ENCODE data around the gene AACS.

AACS gene

DNA sequence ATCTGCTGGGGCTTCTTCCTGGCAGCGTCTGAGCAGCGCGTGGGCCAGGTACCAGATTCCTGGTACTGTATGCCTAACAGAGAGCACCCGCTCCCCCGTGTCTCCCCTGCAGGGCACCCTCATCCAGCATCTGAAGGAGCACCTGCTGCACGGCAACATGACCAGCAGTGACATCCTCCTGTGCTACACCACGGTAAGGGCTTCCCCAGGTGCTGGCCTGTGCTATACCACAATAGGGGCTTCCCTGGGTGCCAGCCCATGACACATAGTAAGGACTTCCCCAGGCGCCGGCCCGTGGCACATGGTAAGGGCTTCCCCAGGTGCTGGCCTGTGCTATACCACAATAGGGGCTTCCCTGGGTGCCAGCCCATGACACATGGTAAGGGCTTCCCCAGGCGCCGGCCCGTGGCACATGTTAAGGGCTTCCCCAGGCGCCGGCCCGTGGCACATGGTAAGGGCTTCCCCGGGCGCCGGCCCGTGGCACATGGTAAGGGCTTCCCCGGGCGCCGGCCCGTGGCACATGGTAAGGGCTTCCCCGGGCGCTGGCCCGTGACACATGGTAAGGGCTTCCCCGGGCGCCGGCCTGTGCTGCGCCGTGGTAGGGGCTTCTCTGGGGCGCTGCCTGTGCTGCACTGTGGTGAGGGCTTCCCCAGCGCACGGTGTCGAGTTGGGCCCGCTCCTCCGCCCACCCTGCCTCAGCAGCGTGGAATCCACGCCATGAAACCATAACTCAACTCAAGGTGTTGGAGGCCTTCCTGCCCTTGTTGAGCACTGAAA lies 49.3 kb downstream of the AACS start:
- TF ChIP-seq HDGF (IDR thresholded peaks at IDR 0.05; ENCODE audit: borderline replicate concordance): no peak
- no peak for TF ChIP-seq BHLHE40 (IDR thresholded peaks at IDR 0.05; ENCODE audit: borderline replicate concordance)
- no peak for TF ChIP-seq ZNF384 (IDR thresholded peaks at IDR 0.05)
- TF ChIP-seq SUZ12 (IDR thresholded peaks at IDR 0.05): no peak
- no peak for TF ChIP-seq TARDBP (IDR thresholded peaks at IDR 0.05)
- TF ChIP-seq FOXA1 (IDR thresholded peaks at IDR 0.05): no peak
- TF ChIP-seq L3MBTL2 (conservative IDR thresholded peaks at IDR 0.05): no peak
- TF ChIP-seq ELF4 (IDR thresholded peaks at IDR 0.05): no peak
- TF ChIP-seq NFRKB (IDR thresholded peaks at IDR 0.05): no peak
- POLR2A ChIA-PET: no interaction called here
- CTCF ChIA-PET: no interaction called here
- DNase-seq (ENCODE audit: extremely low spot score): no peak

DNA sequence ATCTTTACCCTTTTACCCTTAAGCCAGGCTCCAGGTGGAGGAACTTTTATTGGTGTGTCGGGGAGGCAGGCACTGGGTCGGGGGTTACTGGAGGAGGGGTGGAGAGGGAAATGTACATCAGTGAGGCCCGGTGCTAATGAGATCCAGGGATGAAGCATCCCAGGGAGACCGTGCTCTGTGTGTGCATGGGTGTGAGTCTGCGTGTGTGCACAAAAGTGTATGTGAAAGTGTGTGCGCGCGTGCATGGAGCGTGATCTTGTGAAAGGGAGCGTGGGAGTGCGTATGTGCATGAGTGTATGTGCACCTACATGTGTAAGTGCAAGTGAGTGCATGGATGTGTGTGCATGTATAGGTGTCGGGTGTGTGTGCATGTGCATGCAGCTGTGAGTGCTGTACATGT lies 55.3 kb downstream of the AACS start:
- no peak for DNase-seq (ENCODE audit: extremely low spot score)
- CTCF ChIA-PET: no interaction called here
- TF ChIP-seq TARDBP (IDR thresholded peaks at IDR 0.05) (no peak), FOXK2 (IDR thresholded peaks at IDR 0.05) (no peak), CTBP1 (IDR thresholded peaks at IDR 0.05; ENCODE audit: borderline replicate concordance) (no peak), SP1 (IDR thresholded peaks at IDR 0.05) (no peak), ZNF384 (IDR thresholded peaks at IDR 0.05) (no peak), BHLHE40 (IDR thresholded peaks at IDR 0.05; ENCODE audit: borderline replicate concordance) (no peak), SUZ12 (IDR thresholded peaks at IDR 0.05) (no peak), NFRKB (IDR thresholded peaks at IDR 0.05) (no peak), L3MBTL2 (conservative IDR thresholded peaks at IDR 0.05) (no peak), LEF1 (IDR thresholded peaks at IDR 0.05; ENCODE audit: borderline replicate concordance) (no peak), HDGF (IDR thresholded peaks at IDR 0.05; ENCODE audit: borderline replicate concordance) (no peak), FOXA1 (IDR thresholded peaks at IDR 0.05) (no peak)
- TF ChIP-seq, protein P1, sequence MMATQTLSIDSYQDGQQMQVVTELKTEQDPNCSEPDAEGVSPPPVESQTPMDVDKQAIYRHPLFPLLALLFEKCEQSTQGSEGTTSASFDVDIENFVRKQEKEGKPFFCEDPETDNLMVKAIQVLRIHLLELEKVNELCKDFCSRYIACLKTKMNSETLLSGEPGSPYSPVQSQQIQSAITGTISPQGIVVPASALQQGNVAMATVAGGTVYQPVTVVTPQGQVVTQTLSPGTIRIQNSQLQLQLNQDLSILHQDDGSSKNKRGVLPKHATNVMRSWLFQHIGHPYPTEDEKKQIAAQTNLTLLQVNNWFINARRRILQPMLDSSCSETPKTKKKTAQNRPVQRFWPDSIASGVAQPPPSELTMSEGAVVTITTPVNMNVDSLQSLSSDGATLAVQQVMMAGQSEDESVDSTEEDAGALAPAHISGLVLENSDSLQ (IDR thresholded peaks at IDR 0.05): no peak
- POLR2A ChIA-PET: no interaction called here

- ChIA-PET CTCF (no interaction called here), POLR2A (no interaction called here)
- DNase-seq (ENCODE audit: extremely low spot score): no peak
- TF ChIP-seq HDGF (IDR thresholded peaks at IDR 0.05; ENCODE audit: borderline replicate concordance) (no peak), ARNT (IDR thresholded peaks at IDR 0.05) (no peak), NFRKB (IDR thresholded peaks at IDR 0.05) (no peak), CTBP1 (IDR thresholded peaks at IDR 0.05; ENCODE audit: borderline replicate concordance) (no peak), LEF1 (IDR thresholded peaks at IDR 0.05; ENCODE audit: borderline replicate concordance) (no peak), ELF4 (IDR thresholded peaks at IDR 0.05) (no peak), ZNF384 (IDR thresholded peaks at IDR 0.05) (no peak), TARDBP (IDR thresholded peaks at IDR 0.05) (no peak), L3MBTL2 (conservative IDR thresholded peaks at IDR 0.05) (no peak), FOXK2 (IDR thresholded peaks at IDR 0.05) (no peak), SP1 (IDR thresholded peaks at IDR 0.05) (no peak)
Observed at GRCh38 chr12:125121106-125121505, 55.9 kb downstream of the AACS start.

- TF ChIP-seq L3MBTL2 (conservative IDR thresholded peaks at IDR 0.05) (no peak), NFRKB (IDR thresholded peaks at IDR 0.05) (no peak), LEF1 (IDR thresholded peaks at IDR 0.05; ENCODE audit: borderline replicate concordance) (no peak), BHLHE40 (IDR thresholded peaks at IDR 0.05; ENCODE audit: borderline replicate concordance) (no peak), HDGF (IDR thresholded peaks at IDR 0.05; ENCODE audit: borderline replicate concordance) (no peak), FOXK2 (IDR thresholded peaks at IDR 0.05) (no peak), SUZ12 (IDR thresholded peaks at IDR 0.05) (no peak), TARDBP (IDR thresholded peaks at IDR 0.05) (no peak), ELF4 (IDR thresholded peaks at IDR 0.05) (no peak), CTBP1 (IDR thresholded peaks at IDR 0.05; ENCODE audit: borderline replicate concordance) (no peak), FOXA1 (IDR thresholded peaks at IDR 0.05) (no peak), ARNT (IDR thresholded peaks at IDR 0.05) (no peak), SP1 (IDR thresholded peaks at IDR 0.05) (no peak)
- ChIA-PET CTCF (no interaction called here), POLR2A (no interaction called here)
- no peak for DNase-seq (ENCODE audit: extremely low spot score)
Observed at GRCh38 chr12:125122668-125123067, 57.4 kb downstream of the AACS start.

GRCh38 chr12:125124320-125124966 lies 59.2 kb downstream of the AACS start:
- TF ChIP-seq TARDBP (IDR thresholded peaks at IDR 0.05) (no peak), CTBP1 (IDR thresholded peaks at IDR 0.05; ENCODE audit: borderline replicate concordance) (no peak), FOXA1 (IDR thresholded peaks at IDR 0.05) (no peak), FOXK2 (IDR thresholded peaks at IDR 0.05) (no peak), ELF4 (IDR thresholded peaks at IDR 0.05) (no peak), ZNF384 (IDR thresholded peaks at IDR 0.05) (no peak), SUZ12 (IDR thresholded peaks at IDR 0.05) (no peak), NFRKB (IDR thresholded peaks at IDR 0.05) (no peak), FOXM1 (IDR thresholded peaks at IDR 0.05; ENCODE audit: borderline replicate concordance) (no peak), HDGF (IDR thresholded peaks at IDR 0.05; ENCODE audit: borderline replicate concordance) (no peak), ARNT (IDR thresholded peaks at IDR 0.05) (no peak)
- TF ChIP-seq, protein P1 (IDR thresholded peaks at IDR 0.05): no peak
- no peak for DNase-seq (ENCODE audit: extremely low spot score)
- POLR2A ChIA-PET: no interaction called here
- CTCF ChIA-PET: no interaction called here

DNA sequence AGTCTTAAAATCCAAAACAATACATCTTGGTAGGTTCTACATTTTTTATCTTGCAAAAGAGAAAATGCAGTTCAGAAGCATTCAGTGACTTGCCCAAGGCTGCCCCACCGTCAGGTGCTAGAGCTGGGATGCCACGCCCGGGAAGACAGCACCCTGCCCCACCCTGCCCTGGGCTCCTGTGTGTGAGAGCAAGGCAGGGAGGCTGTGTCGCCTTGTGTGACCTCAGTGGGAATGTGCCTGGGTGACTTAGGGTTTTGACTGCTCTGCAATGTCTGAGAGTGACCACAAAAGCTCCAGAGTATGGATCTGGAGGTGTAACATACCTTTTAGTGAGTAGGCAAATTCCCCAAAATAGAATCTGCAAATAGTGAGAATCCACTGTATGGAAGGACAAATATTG lies 60.0 kb downstream of the AACS start:
- TF ChIP-seq, protein P1 (IDR thresholded peaks at IDR 0.05): no peak
- no peak for TF ChIP-seq L3MBTL2 (conservative IDR thresholded peaks at IDR 0.05)
- TF ChIP-seq FOXA1 (IDR thresholded peaks at IDR 0.05): no peak
- TF ChIP-seq ZNF384 (IDR thresholded peaks at IDR 0.05): no peak
- TF ChIP-seq TARDBP (IDR thresholded peaks at IDR 0.05): no peak
- no peak for TF ChIP-seq CTBP1 (IDR thresholded peaks at IDR 0.05; ENCODE audit: borderline replicate concordance)
- TF ChIP-seq NFRKB (IDR thresholded peaks at IDR 0.05): no peak
- TF ChIP-seq BHLHE40 (IDR thresholded peaks at IDR 0.05; ENCODE audit: borderline replicate concordance): no peak
- TF ChIP-seq FOXM1 (IDR thresholded peaks at IDR 0.05; ENCODE audit: borderline replicate concordance): no peak
- no peak for TF ChIP-seq ARNT (IDR thresholded peaks at IDR 0.05)
- TF ChIP-seq SUZ12 (IDR thresholded peaks at IDR 0.05): no peak
- no peak for TF ChIP-seq ELF4 (IDR thresholded peaks at IDR 0.05)
- no peak for TF ChIP-seq HDGF (IDR thresholded peaks at IDR 0.05; ENCODE audit: borderline replicate concordance)
- TF ChIP-seq SP1 (IDR thresholded peaks at IDR 0.05): no peak
- TF ChIP-seq LEF1 (IDR thresholded peaks at IDR 0.05; ENCODE audit: borderline replicate concordance): no peak
- CTCF ChIA-PET: no interaction called here
- POLR2A ChIA-PET: no interaction called here
- DNase-seq (ENCODE audit: extremely low spot score): no peak
